Endometrial microvascular endothelial cells (primary cell): ENCODE data around the gene AAGAB. TPM values are rescaled to one million over a fixed set of nuclear protein-coding genes. Genes with fewer than 3 reads are reported as not detected.

ENCODE experiments used
- in situ Hi-C: cut with HindIII; loops from 2 replicates; pipeline ENCODE4 v1.10.0; 2017; ENCODE audit warnings: low sequenced_read_pairs, low pct_unique_long_range_greater_than_20kb; ENCODE audit errors: inconsistent ontology term
- total RNA-seq: library from RNA; depleted of rRNA; stranded (reverse); fragments of >200 nt; gene quantifications from one replicate; pipeline ENCODE4 v1.2.3, GENCODE V29; 2015; ENCODE audit errors: inconsistent ontology term

Gene AAGAB
- total RNA-seq, 1 donor from 2014 or later: 55.2 TPM

DNA sequence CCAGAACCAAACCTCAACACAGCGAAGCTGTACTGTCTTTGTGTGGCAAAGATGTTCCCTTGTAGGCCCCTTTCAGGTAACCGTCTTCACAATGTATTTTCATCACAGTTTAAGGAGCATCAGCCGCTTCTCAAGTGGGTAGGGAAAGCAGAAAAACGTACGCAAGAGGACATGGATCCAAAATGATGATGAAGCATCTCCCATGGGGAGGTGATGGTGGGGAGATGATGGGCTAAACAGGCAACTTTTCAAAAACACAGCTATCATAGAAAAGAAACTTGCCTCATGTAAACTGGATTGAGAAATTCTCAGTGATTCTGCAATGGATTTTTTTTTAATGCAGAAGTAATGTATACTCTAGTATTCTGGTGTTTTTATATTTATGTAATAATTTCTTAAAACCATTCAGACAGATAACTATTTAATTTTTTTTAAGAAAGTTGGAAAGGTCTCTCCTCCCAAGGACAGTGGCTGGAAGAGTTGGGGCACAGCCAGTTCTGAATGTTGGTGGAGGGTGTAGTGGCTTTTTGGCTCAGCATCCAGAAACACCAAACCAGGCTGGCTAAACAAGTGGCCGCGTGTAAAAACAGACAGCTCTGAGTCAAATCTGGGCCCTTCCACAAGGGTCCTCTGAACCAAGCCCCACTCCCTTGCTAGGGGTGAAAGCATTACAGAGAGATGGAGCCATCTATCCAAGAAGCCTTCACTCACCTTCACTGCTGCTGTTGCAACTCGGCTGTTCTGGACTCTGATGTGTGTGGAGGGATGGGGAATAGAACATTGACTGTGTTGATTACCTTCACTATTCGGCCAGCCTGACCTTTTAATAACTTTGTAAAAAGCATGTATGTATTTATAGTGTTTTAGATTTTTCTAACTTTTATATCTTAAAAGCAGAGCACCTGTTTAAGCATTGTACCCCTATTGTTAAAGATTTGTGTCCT, 60.0 kb downstream of the AAGAB start:
- in situ Hi-C loops: no loop called here

DNA sequence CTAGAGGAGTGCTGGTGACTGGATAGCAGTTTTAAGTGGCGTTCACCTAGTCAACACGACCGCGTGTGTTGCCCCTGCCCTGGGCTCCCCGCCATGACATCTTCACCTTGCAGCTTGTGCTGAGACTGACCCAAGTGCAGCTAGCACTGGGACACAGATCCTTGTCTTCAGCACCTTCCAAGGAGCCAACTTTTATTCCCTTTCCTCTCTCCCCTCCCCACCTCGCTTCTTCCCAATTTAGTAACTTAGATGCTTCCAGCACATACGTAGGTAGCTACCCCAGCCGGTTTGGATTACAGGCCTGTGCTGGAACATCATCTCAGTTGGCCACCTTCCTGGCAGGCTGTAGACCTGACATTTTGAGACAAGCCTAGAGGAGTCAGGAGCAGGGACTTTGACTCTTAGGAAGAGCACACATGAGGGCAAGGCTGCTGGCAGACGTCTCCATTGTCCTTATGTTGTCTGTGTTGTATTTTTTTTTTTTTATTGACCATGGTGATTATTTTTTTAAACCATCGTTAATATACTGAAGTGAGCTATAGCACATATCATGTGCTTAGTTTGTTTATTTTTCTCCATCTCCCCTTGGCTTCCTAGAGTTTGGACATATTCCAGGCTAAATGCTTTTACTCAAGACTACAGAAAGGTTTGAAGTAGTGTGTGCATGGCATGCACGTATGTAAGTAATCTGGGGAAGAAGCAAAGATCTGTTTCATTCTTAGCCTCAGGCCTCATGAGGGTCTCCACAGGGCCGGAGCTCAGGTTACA, 61.1 kb downstream of the AAGAB start:
- in situ Hi-C loops: no loop called here

DNA sequence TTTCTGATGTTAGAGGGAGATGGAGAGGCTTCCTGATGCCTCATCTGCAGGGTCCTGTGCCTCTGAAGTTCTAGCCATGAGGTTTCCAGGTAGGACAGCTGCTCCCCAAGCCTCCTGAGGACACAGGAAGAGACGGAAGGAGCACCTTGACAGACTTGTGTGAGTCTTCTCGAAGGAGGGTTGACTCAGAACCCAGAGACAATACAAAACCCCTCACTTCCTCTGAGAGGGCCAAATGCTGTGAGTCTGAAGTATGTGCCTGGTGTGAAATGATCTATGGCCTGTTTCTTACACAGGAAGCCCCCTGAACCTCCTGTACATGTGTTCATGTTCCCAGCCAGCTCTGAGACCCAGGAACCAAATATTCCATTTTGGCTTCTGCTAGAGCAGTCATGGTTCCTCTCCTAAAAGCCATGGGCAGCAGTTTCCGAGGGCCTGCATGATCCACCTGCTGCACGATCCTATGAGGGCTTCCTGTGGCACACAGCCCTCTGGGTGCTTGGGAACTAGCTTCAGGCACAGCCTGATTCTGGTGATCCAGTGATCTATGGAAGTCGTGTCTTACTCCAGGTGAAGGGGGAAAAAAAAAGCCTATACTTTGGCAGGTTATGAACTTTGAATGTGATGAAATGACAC, 62.2 kb downstream of the AAGAB start:
- in situ Hi-C loops: no loop called here

DNA sequence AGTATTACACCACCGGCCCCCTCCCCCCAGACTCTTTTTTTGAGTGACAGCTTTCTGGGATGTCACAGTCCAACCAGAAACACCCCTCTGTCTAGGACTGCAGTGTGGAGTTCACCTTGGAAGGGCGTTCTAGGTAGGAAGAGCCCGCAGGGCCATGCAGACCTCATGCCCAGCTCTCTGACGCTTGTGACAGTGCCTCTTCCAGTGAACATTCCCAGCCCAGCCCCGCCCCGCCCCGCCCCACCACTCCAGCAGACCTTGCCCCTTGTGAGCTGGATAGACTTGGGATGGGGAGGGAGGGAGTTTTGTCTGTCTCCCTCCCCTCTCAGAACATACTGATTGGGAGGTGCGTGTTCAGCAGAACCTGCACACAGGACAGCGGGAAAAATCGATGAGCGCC, 63.6 kb downstream of the AAGAB start:
- in situ Hi-C loops: no loop called here

DNA sequence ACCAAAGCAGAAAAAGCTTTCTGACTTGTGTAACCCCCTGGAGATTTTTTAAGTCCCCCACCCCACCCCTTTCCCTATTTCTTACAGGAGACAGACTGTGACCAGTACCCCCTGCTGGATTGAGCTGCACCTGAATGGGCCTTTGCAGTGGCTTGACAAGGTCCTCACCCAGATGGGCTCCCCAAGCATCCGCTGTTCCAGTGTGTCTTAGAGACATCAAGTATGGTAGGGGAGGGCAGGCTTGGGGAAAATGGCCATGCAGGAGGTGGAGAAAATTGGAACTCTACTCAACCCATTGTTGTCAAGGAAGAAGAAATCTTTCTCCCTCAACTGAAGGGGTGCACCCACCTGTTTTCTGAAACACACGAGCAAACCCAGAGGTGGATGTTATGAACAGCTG, 64.1 kb downstream of the AAGAB start:
- in situ Hi-C loops: no loop called here

DNA sequence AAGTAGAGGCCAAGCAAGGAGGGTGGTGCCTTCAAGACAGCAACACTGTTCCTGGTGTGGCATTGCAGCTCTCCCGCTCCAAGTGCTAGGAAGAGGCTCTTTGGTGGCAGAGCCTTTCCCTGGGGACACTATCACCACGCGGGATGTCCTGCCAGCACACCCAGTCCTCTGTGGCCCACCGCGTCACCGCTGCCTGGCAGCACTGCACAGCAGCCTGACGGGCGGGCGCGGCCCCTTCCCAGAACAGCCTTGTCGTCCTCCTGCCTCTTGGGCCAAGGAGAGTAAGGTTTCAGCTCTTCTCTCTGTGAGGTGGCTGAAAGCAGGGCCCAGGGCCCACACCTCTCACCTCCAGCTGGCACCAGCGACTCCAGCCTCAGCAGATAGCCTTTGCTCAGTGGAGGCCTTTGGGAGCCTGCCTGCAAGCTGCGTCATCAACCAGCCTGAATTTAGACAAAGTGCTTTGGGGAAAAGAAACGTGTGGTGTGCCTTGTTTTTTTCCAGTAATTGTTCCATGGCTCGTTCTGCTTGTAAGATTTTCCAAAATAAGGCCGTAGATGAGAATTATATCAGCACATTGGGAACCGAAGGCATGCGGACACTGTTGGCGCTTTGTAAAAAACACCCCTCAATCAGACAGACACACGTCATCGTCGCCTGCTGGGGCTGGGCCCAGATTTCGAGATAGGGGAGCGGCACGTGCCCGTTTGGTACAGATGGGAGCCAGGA, 65.0 kb downstream of the AAGAB start:
- in situ Hi-C loops: no loop called here

DNA sequence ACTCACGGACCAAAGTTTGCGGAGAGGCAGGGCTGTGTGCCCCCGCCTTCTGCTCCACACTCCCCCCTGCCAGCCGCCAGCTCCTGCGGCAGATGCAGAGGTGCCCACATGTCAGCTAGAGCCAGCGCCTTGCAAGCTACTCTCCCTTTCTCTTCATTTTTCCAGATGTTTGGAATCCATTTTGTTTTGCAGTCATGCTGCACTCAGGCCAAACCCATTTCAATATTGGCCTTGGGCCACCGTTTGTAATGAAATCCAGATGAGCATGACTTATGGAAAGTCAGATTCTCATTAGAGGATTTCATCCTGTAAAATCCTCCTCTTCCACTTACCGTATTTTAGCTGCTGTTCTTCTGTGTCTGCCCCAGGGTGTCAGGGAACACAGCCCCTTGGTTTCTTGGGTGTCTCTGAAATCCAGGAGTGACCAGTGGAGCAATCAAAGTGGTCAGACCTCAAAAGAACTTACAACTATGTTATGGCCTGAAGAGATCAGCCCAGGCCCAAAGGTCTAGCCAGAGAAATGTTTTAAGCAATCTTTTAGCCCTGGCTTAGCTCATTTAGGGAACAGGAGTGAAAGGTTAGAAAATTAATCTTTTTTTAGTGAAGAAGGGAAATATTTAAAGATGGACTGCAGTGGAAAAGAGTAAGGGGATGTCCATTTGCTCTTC, 65.8 kb downstream of the AAGAB start:
- in situ Hi-C loops: no loop called here

DNA sequence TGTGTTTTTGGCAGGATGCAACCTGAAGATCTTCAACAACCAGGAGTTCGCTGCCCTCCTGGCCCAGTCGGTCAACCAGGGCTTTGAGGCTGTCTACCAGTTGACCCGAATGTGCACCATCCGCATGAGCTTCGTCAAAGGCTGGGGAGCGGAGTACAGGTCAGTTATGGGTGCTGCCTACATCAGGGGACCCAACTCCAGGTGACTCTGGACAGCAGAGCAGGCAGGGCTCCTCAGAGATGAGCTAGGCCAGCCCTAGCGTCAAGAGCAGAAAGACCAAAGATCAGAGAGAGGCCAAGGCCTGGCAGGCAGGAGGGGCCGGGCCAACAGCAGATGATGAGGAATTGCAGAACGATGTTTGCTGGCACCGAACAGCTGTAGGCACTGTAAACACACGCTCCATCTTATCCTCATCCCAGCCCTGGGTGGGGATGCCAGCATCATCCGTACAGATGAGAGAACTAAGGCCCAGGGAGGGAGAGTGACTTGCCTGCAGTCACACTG, 67.1 kb downstream of the AAGAB start:
- in situ Hi-C loops: no loop called here

DNA sequence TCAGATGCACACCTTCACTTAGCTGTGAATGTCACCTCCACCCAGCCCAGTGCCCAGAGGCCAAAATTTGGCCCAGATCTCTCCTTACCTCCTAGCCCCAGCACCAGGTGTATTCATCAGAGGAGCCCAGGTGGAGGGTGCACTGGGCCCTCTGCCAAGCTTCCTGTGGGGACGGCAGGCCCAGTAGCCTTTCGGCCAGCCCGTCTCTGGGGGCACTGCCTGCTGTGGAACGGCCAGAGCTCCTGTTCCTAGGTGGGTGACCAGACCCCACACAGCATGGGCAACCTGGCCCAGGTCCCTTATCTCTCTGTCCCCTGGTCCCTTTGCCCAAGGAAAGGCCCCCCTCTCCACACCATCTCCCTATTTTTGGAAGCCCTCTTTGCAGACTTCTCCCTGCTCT, 67.8 kb downstream of the AAGAB start:
- in situ Hi-C loops: no loop called here

DNA sequence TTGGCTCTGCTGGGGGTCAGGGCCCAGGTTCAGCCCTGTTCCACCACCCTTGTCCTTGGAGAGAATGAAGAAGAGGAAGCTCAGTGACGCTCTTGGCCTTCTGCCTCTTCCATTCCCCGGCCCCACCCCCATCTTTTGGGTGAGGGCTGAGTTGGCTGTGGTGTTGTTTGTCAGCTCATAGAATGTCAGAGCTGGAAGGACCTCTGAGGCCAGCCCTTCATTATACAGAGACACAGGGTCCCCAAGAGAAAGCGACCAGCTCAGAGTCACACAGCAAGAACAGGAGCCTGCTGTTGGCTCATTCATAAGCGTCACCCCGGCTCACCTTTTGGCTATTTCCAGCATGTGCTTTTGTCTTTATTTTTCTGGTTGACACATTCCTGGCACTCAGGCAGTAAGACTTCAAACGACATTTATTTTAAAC, 68.2 kb downstream of the AAGAB start:
- in situ Hi-C loops: no loop called here

DNA sequence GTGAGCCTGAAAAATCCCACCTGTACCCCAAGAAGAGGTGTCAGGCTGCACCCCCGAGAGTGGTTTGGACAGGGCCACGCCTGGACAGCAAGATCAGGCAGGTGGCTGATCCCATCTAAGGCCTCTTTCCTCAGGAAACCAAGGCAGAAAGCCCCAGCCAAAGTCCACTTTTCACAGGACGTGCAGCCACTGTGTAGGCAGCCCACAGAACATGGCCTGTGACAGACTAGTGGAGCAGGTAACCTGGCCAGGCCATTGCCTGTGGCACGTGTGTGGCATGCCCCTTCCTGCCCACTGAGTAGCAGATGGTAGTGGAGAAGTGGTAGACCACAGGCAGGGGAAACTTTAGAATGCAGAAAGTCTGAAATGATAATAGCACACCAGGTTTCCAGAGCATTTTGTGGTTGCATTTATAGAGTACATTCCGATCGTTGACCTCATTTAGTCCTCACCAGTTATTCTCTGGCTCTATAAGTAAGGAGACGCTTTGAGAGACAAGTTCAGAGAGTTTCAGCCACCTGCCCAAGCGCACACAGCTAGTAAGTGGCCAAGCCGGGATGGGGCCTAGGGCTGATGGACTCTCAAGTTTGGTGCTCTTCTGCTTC, 68.7 kb downstream of the AAGAB start:
- in situ Hi-C loops: no loop called here

DNA sequence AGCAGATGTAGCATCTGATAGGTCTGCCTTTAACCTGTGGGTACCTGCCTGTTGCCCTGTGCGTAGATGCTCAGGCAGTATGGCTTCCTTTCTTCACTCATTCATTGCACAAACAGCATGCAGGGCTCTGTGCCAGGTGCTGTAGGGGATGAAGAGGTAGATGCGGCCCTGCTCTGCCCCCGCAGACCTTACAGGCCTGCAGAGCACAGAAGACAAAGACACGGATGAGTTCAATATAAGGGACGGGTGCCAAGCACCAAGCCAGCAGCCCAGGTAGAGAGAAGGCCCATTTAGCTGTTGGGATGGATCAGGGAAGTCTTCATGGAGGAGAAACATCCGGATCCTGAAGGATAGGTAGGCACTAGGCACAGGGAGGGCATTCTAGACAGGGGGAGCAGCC, 69.4 kb downstream of the AAGAB start:
- in situ Hi-C loops: no loop called here

DNA sequence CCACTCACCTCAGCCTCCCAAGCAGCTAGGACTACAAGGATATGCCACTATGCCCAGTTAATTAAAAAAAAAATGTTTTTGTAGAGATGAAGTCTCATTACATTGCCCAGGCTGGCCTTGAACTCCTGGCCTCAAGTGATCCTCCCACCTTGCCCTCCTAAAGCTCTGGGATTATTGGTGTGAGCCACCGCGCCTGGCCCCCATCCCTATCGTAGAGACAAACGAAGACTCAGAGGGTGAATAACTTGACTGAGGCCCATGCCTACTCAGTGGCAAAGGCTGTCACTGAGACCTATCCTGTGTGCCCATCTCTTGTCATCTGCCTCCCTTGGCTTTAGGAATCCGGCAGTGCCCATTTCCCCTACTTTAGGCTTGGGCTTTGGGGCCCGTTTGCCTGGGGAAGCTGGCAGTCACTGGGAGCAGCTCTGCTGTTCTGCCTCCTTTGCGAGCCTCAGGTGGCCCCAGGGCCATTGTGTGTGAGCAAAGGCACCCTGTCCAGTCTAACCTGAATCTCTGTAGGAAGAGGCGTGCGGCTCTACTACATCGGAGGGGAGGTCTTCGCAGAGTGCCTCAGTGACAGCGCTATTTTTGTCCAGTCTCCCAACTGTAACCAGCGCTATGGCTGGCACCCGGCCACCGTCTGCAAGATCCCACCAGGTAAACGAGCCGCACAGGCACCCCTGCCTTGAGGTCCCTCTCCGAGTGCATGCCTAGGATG, 70.1 kb downstream of the AAGAB start:
- in situ Hi-C loops: no loop called here

DNA sequence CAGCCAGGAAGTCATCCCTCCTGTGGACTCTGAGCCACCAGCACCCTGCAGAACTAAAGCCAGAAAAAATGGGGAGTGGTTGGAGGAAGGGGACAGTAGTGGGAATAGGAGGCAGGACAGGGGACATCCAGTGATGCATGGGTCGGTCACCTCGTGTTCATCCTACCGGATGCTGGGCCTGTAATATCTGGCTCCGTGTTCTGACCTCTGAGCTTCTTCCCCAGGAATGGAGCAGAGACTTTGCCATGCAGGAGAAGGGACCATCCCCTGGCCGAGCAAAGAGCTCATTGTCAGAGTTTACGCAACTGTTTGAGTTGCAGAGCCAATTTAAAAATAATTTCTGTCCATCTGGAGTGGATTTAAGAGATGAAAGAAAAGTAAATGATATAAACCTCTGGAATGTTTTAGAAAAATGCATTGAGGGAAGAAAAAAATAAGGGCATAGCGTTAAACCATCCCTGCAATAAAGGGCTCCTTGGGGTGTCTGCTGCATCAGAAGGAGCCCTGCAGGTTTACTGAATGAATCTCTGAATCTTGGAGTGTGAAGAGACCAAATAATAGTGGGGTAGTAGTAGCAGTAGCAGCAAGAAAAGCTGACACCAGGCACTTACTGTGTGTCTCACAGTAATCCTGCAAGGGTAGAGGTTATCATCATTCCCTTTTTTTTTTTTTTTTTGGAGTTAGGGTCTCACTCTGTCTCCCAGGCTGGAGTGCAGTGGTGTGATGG, 70.9 kb downstream of the AAGAB start:
- in situ Hi-C loops: no loop called here

DNA sequence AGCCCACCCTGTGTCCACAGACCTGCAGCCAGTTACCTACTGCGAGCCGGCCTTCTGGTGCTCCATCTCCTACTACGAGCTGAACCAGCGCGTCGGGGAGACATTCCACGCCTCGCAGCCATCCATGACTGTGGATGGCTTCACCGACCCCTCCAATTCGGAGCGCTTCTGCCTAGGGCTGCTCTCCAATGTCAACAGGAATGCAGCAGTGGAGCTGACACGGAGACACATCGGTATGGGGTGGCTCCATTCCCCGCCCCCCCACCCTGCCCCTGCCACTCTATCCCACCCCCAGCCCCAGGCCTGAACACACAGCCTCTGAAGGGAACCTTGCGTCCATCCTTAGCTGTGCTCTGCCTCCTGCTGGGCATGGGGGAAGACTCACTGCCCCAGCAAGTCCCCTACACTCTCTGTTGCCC, 73.2 kb downstream of the AAGAB start:
- in situ Hi-C loops: no loop called here

DNA sequence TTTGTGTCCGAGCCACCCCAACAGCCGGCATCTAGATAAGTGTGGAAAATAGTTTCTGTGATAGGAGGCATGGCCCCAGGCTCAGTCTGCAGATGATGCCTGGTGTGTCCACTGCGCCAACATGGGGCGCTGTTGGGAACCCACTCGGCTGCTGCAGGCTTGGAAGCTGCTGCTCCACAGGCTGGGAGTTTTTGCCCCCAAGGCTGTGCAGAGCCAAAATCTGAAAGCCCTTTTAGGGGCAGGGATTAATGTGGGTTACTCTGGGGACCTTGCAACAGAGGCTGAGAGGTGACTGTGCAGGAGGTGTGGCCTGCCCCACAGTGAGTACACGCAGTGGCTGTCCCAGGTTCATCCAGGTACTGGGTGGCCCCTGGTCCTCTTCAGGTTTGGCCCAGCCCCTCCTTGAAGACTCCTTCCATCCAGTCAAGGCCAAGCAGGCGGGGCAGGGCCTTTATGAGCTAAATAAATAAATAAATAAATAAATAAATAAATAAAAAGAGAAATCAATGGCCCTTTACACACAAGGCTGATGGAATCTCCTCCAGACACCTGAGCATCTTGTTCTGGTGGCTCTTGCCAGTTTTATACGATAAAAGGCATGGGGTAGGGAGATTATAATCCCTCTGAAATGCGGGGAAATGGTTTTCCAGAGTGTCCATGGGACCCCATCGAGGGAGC, 73.8 kb downstream of the AAGAB start:
- in situ Hi-C loops: no loop called here
